Ishikawa (cell line): ENCODE results near the gene RPN2.
A peak's percentile ranks its signal among the peaks of the same experiment; 100 is the strongest.

Source experiments
- CEBPB ChIP-seq: IDR thresholded peaks from 2 replicates; pipeline ENCODE4 v1.6.1; 2012
- CREB1 ChIP-seq: IDR thresholded peaks from 2 replicates; pipeline ENCODE4 v1.6.1; 2012; ENCODE audit warnings: low read depth
- EGR1 ChIP-seq: IDR thresholded peaks from 2 replicates; pipeline ENCODE4 v1.6.1; 2012
- EP300 ChIP-seq: IDR thresholded peaks from 2 replicates; pipeline ENCODE4 v1.6.1; 2012; ENCODE audit warnings: borderline replicate concordance
- FOXM1 ChIP-seq: IDR thresholded peaks from 2 replicates; pipeline ENCODE4 v1.6.1; 2012; ENCODE audit warnings: low read depth, borderline replicate concordance
- NFIC ChIP-seq: IDR thresholded peaks from 2 replicates; pipeline ENCODE4 v1.6.1; 2012
- RAD21 ChIP-seq: IDR thresholded peaks from 2 replicates; pipeline ENCODE4 v1.6.1; 2012; ENCODE audit warnings: low read depth
- REST ChIP-seq: IDR thresholded peaks from 2 replicates; pipeline ENCODE4 v1.6.1; 2012; ENCODE audit warnings: low read depth, mild to moderate bottlenecking
- TAF1 ChIP-seq: IDR thresholded peaks from 2 replicates; pipeline ENCODE4 v1.6.1; 2012; ENCODE audit warnings: low read depth, mild to moderate bottlenecking
- TCF12 ChIP-seq: IDR thresholded peaks from 2 replicates; pipeline ENCODE4 v1.6.1; 2012; ENCODE audit warnings: low read depth
- TEAD4 ChIP-seq: IDR thresholded peaks from 2 replicates; pipeline ENCODE4 v1.6.1; 2012
- USF1 ChIP-seq: IDR thresholded peaks from 2 replicates; pipeline ENCODE4 v1.6.1; 2012
- YY1 ChIP-seq: IDR thresholded peaks from 2 replicates; pipeline ENCODE4 v1.6.1; 2012; ENCODE audit warnings: low read depth
- ZBTB7A ChIP-seq: IDR thresholded peaks from 2 replicates; pipeline ENCODE4 v1.6.1; 2012; ENCODE audit warnings: low read depth
- TF ChIP-seq, protein P1 (sequence below): IDR thresholded peaks from 2 replicates; pipeline ENCODE4 v1.6.1; 2012

RPN2 gene

GRCh38 chr20:37198932-37199660 lies 20.0 kb downstream of the RPN2 start:
- TF ChIP-seq USF1 (no peak), EP300 (no peak), FOXM1 (no peak), YY1 (no peak), TAF1 (no peak), ZBTB7A (no peak), RAD21 (no peak), CREB1 (no peak), CEBPB (no peak), NFIC (no peak), TEAD4 (no peak), REST (no peak), EGR1 (no peak), TCF12 (no peak)
- TF ChIP-seq, protein P1, sequence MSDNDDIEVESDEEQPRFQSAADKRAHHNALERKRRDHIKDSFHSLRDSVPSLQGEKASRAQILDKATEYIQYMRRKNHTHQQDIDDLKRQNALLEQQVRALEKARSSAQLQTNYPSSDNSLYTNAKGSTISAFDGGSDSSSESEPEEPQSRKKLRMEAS: no peak

GRCh38 chr20:37200376-37200775 lies 21.2 kb downstream of the RPN2 start:
- TF ChIP-seq FOXM1 (no peak), YY1 (no peak), EP300 (no peak), RAD21 (no peak), TAF1 (no peak), CREB1 (no peak), CEBPB (no peak)
- TF ChIP-seq, protein P1: no peak

DNA sequence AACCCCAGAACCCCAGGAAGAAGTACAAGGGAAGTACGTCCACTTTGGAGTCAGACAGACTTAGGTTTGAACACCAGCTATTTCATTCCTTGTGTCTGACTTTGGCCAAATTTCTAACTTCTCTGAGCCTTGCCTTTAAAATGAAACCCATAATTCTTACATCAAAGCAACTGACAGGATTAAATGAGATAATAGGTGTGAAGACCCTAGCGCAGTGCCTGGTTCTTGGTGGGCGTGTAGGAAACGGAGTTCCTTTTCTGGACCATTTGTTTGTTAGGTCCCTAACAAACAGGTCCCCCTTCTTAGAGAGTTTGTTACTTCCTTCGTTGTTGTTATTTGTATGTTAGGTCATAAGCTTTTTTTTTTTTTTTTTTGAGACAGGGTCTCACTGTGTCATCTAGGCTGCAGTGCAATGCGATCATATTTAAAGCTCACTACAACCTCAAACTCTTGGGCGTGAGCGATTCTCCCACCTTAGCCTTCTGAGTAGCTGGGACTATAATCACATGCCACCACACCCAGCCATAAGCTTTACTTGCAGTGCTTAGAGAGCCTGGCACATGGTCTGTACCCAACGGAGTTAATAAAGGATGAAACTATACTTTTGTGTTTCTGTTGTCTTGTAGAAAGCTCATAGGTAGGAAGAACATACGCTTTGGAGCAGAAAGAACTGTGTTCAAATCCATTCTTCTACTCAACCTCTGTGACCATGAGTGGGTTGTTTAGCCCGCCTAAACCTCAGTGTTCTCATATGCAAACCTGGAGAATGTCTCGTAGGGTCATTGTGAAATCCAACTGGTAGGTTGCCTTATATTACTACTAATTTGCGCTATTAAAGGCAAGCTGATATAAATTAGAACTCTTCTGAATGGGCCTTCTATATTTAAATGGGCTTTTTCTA lies 22.0 kb downstream of the RPN2 start:
- TF ChIP-seq TEAD4 (no peak), EGR1 (no peak), YY1 (no peak), RAD21 (no peak), CEBPB (no peak), ZBTB7A (no peak), FOXM1 (no peak)

DNA sequence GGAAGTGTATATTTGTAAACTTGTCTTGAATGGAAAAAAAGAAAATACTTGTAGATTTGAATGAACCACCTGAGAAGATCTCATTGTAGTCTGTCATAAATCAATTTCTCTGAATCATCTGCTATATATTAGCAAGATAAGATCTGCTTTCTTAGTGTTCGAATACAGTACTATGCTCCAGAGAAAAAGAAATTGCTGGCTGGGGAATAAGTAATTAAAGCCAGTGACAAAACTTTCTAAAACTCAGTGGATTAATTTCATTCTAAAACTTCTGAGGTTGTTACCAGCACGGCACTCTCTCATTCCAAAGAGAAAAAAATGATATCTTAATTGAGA lies 22.7 kb downstream of the RPN2 start:
- TF ChIP-seq TEAD4: no peak
- TF ChIP-seq TAF1: no peak
- TF ChIP-seq NFIC: no peak
- TF ChIP-seq RAD21: no peak
- TF ChIP-seq REST: no peak
- no peak for TF ChIP-seq CREB1
- TF ChIP-seq, protein P1: no peak
- no peak for TF ChIP-seq FOXM1
- no peak for TF ChIP-seq YY1
- TF ChIP-seq USF1: no peak
- TF ChIP-seq EP300: no peak
- no peak for TF ChIP-seq EGR1
- TF ChIP-seq CEBPB: no peak
- TF ChIP-seq ZBTB7A: no peak
- no peak for TF ChIP-seq TCF12

DNA sequence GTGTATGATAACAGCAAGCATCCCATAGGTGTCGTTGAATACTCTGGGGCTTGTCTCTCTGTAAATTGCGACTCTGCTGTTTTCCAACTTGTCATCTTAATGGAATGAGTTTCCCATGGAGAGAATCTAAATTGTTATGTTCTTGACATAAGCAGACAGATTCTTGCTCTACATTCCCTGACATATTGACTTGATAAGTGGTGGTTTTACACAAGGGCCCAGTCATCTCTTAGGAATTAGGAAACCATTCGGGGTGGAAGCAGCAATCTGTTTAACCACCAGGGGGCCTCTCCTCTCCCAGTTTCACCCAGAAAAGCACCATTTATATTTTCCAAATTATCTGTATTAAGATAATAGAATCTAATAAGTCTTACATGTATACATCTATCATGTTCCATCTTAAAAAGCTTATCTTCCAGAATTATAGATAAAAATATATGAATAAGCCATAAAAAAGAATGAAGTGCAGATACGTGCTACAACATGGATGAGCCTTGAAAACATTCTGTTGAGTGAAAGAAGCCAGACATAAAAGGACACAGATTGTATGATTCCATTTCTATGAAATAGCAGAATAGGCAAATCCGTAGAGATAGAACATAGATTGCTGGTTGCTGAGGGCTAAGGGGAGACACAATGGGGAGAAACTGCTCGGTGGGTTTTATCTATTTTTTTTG lies 23.3 kb downstream of the RPN2 start:
- TF ChIP-seq TCF12 (no peak), TEAD4 (peak; percentile 31; the same call in 1 of the 2 replicates)
